GM13976 (cell line): ENCODE data around the gene KPNA2.
A peak's percentile ranks its signal among the peaks of the same experiment; 100 is the strongest.
"Not testable (repeated sequence)": the region's sequence is repeated elsewhere in the genome, so short reads cannot be mapped to it uniquely, and the experiment has no call there.

Experiments used
- DNase-seq: peaks from one replicate; pipeline ENCODE4 v3.0.0; 2012; ENCODE audit warnings: low spot score
- in situ Hi-C: fragments of 300-500 bp; cut with MboI; formaldehyde crosslinking; loops from one replicate; pipeline ENCODE4 v1.12.0; 2022; ENCODE audit warnings: low sequenced_read_pairs, mixed read lengths, inconsistent platforms; ENCODE audit not compliant: unreplicated experiment
- TF ChIP-seq, protein P1 (sequence below): IDR thresholded peaks from 2 replicates; pipeline ENCODE4 v1.5.1; 2012; ENCODE audit warnings: borderline replicate concordance, mild to moderate bottlenecking; ENCODE audit not compliant: insufficient read depth; ENCODE audit errors: extremely low read depth, missing control alignments, control extremely low read depth

Gene KPNA2

DNA sequence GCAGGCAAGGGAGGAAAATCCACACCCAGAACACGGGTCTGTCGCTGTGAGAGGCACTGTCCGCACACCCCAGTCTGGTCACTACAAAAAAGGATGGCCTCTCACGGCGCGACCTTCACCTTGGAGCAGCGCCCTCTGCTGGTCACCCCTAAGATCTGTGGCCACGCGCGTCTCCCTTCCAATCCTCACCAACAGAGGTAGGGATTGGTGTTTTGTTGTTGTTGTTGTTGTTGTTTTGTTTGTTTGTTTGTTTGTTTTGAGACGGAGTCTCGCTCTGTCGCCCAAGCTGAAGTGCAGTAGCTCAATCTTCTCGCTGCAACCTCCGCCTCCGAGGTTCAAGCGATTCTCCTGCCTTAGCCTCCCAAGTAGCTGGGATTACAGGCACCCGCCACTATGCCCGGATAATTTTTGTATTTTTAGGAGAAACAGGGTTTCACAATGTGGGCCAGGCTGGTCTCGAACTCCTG, 24.3 kb upstream of the KPNA2 start:
- in situ Hi-C loops = no loop called here

DNA sequence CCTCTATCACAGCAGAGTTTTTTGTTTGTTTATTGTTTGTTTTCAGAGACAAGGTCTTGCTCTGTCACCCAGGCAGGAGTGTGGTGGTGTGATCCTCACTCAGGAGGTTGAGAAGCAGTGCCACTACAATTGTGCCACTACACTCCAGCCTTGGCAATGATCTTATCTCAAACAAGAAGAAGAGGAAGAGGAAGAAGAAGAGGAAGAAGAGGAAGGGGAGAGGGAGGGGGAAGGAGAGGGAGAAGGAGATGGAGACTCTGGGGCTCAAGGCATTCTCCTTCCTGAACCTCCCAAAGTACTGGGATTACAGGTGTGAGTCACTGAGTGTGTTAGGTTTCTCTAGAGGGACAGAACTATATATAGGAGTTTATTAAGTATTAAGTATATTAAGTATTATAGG, 22.1 kb upstream of the KPNA2 start:
- TF ChIP-seq, protein P1, sequence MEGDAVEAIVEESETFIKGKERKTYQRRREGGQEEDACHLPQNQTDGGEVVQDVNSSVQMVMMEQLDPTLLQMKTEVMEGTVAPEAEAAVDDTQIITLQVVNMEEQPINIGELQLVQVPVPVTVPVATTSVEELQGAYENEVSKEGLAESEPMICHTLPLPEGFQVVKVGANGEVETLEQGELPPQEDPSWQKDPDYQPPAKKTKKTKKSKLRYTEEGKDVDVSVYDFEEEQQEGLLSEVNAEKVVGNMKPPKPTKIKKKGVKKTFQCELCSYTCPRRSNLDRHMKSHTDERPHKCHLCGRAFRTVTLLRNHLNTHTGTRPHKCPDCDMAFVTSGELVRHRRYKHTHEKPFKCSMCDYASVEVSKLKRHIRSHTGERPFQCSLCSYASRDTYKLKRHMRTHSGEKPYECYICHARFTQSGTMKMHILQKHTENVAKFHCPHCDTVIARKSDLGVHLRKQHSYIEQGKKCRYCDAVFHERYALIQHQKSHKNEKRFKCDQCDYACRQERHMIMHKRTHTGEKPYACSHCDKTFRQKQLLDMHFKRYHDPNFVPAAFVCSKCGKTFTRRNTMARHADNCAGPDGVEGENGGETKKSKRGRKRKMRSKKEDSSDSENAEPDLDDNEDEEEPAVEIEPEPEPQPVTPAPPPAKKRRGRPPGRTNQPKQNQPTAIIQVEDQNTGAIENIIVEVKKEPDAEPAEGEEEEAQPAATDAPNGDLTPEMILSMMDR = no peak
- in situ Hi-C loops = no loop called here
- no peak for DNase-seq

More for the DNA sequence above, 24.3 kb upstream of the KPNA2 start:
- TF ChIP-seq, protein P1 = peak; percentile 63
- peak; percentile 77 for DNase-seq

GRCh38 chr17:68015081-68015723, 20.3 kb upstream of the KPNA2 start:
- no peak for DNase-seq
- in situ Hi-C loops = no loop called here
- TF ChIP-seq, protein P1 = no peak

- in situ Hi-C loops = no loop called here
- TF ChIP-seq, protein P1 = no peak
Observed at GRCh38 chr17:68016838-68017237, 18.7 kb upstream of the KPNA2 start.

GRCh38 chr17:68018493-68018892, 17.0 kb upstream of the KPNA2 start:
- DNase-seq, in situ Hi-C loops: not testable (repeated sequence)

More at GRCh38 chr17:68016838-68017237, 18.7 kb upstream of the KPNA2 start:
- DNase-seq = no peak

DNA sequence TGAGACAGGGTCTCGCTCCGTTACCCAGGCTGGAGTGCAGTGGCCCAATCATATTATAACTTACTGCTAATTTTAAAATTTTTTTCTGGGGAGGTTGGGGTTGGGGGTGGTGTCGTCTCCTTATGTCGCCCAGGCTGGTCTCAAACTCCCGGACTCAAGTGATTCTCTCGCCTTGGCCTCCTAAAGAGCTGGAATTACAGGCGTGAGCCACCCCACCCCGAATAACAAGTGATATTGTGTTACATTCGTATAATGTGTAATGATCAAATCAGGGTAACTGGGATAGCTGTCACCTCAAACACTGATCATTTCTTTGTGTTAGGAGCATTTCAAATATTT, 16.2 kb upstream of the KPNA2 start:
- in situ Hi-C loops = no loop called here
- TF ChIP-seq, protein P1 = no peak
- no peak for DNase-seq

DNA sequence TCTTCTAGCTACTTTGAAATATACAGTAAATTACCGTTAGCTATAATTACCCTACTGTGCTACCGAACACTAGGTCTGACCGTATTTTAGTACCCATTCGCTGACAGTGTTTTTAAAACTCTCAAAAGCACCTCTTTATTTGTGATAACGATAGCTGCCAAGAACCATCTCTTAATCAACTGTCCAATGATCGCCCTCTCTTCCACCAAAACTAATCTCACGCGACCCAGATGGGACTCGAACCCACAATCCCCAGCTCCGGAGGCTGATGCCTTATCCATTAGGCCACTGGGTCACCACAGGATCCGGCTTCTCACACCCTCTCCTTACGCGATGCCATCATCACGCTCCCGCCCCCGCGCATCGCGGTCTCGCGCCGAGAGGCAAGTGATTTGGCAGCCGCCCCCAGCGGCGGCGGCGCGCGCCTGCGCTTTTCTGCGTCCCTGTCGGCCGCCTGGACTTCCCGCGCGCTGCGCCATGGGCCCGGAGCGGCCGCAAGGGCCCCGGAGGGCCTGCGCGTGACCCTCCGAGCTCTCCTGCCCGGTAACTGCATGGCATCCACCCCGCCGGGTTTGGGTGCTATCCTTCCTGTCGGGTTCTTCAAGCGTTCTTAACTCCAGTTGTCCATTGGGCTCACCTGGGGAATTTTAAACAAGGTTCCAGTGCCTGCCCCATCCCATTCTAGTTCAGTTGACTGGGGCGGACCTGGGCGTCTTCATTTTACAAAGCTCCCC, 15.7 kb upstream of the KPNA2 start:
- peak; percentile 98 for DNase-seq
- TF ChIP-seq, protein P1 = peak; percentile 15
- in situ Hi-C loops = no loop called here
